ENCODE data around the gene GSG1L.
A peak's percentile ranks its signal among the peaks of the same experiment; 100 is the strongest.

GSG1L gene

DNA sequence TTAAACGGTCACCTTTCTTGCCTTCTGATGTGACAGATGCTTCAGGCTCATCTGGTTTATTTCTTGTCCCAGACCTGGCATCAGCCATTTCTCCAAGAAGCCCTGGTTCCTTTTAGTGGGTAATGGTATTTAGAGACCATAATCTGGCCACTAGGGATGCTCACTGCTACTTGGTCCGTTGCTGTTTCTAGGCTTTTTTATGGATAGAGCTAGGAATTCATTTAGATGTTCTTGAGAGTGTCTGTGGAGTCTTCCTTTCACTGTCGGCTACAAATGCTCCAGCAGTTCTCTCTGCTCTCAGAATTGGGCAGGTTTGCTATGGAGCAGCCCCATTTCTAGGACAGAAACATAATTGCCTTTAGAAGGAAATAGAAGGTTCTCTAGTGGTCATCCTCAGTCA, 299.1 kb downstream of the GSG1L start:
- H3K27ac ChIP-seq (replicated peaks), result no peak overlapping the region
- H3K27me3 ChIP-seq (ENCODE audit: insufficient read depth, poor library complexity, severe bottlenecking), result no peaks in the 10 kb centered on the region
- DNase-seq (ENCODE audit: low read depth in 1 of 2, low spot score in 1 of 2), result no peak
- TF ChIP-seq, protein P1, sequence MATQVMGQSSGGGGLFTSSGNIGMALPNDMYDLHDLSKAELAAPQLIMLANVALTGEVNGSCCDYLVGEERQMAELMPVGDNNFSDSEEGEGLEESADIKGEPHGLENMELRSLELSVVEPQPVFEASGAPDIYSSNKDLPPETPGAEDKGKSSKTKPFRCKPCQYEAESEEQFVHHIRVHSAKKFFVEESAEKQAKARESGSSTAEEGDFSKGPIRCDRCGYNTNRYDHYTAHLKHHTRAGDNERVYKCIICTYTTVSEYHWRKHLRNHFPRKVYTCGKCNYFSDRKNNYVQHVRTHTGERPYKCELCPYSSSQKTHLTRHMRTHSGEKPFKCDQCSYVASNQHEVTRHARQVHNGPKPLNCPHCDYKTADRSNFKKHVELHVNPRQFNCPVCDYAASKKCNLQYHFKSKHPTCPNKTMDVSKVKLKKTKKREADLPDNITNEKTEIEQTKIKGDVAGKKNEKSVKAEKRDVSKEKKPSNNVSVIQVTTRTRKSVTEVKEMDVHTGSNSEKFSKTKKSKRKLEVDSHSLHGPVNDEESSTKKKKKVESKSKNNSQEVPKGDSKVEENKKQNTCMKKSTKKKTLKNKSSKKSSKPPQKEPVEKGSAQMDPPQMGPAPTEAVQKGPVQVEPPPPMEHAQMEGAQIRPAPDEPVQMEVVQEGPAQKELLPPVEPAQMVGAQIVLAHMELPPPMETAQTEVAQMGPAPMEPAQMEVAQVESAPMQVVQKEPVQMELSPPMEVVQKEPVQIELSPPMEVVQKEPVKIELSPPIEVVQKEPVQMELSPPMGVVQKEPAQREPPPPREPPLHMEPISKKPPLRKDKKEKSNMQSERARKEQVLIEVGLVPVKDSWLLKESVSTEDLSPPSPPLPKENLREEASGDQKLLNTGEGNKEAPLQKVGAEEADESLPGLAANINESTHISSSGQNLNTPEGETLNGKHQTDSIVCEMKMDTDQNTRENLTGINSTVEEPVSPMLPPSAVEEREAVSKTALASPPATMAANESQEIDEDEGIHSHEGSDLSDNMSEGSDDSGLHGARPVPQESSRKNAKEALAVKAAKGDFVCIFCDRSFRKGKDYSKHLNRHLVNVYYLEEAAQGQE (IDR thresholded peaks at IDR 0.05; ENCODE audit: insufficient replicate concordance, low read depth), result no peak
- no peak for TF ChIP-seq CTCF (IDR thresholded peaks at IDR 0.05; ENCODE audit: insufficient read depth, low read length)
- no peak for TF ChIP-seq POLR2AphosphoS5 (IDR thresholded peaks at IDR 0.05; ENCODE audit: low read depth)
- no peak for TF ChIP-seq GABPA (IDR thresholded peaks at IDR 0.05; ENCODE audit: low read depth)
- TF ChIP-seq SPI1 (IDR thresholded peaks at IDR 0.05; ENCODE audit: borderline replicate concordance, low read depth), result no peak
- H3K4me3 ChIP-seq (replicated peaks; ENCODE audit: insufficient read depth, low read length), result no peak overlapping the region

GRCh38 chr16:27762441-27762840, 301.1 kb downstream of the GSG1L start:
- Histone ChIP-seq H3K27ac (replicated peaks) (no peak overlapping the region), H3K27me3 (ENCODE audit: insufficient read depth, poor library complexity, severe bottlenecking) (no peaks in the 10 kb centered on the region), H3K4me3 (replicated peaks; ENCODE audit: insufficient read depth, low read length) (no peak overlapping the region)
- no peak for DNase-seq (ENCODE audit: low read depth in 1 of 2, low spot score in 1 of 2)
- TF ChIP-seq GABPA (IDR thresholded peaks at IDR 0.05; ENCODE audit: low read depth) (no peak), SPI1 (IDR thresholded peaks at IDR 0.05; ENCODE audit: borderline replicate concordance, low read depth) (no peak), CTCF (IDR thresholded peaks at IDR 0.05; ENCODE audit: insufficient read depth, low read length) (no peak), POLR2AphosphoS5 (IDR thresholded peaks at IDR 0.05; ENCODE audit: low read depth) (no peak)
- TF ChIP-seq, protein P1 (IDR thresholded peaks at IDR 0.05; ENCODE audit: insufficient replicate concordance, low read depth), result no peak

DNA sequence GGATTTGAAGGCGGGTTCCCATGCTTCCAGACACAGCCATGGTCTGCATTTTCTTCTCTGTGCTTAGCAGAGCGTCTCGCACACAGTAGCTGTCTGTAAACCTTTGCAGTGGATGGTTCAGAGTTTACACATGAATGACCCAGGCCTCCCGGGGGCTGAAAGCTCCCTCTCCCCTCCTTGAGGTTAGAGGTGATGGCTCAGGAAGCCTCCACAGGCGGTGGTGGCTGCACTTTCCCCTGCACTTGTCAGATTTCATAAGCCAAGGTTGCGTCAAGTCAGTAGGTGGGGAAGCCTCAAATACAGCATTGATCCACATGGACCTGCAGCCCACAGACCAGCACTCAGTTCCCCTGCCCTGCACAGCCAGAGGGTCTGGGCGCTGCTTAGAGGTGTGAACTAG, 301.7 kb downstream of the GSG1L start:
- Histone ChIP-seq H3K27me3 (ENCODE audit: insufficient read depth, poor library complexity, severe bottlenecking) (no peaks in the 10 kb centered on the region), H3K27ac (replicated peaks) (0 out of 2 replicates have a peak overlapping the region, but pooled peaks have one; percentile 10), H3K4me3 (replicated peaks; ENCODE audit: insufficient read depth, low read length) (no peak overlapping the region)
- TF ChIP-seq POLR2AphosphoS5 (IDR thresholded peaks at IDR 0.05; ENCODE audit: low read depth) (no peak), SPI1 (IDR thresholded peaks at IDR 0.05; ENCODE audit: borderline replicate concordance, low read depth) (no peak), CTCF (IDR thresholded peaks at IDR 0.05; ENCODE audit: insufficient read depth, low read length) (no peak), GABPA (IDR thresholded peaks at IDR 0.05; ENCODE audit: low read depth) (no peak)
- TF ChIP-seq, protein P1 (IDR thresholded peaks at IDR 0.05; ENCODE audit: insufficient replicate concordance, low read depth), result no peak
- peak; percentile 17 to 67 for DNase-seq (ENCODE audit: low read depth in 1 of 2, low spot score in 1 of 2)

All from HL-60 (cell line).